ENCODE results near the gene POLDIP3.
A peak's percentile ranks its signal among the peaks of the same experiment; 100 is the strongest.
"Not testable (repeated sequence)": the region's sequence is repeated elsewhere in the genome, so short reads cannot be mapped to it uniquely, and the experiment has no call there.

Gene POLDIP3

DNA sequence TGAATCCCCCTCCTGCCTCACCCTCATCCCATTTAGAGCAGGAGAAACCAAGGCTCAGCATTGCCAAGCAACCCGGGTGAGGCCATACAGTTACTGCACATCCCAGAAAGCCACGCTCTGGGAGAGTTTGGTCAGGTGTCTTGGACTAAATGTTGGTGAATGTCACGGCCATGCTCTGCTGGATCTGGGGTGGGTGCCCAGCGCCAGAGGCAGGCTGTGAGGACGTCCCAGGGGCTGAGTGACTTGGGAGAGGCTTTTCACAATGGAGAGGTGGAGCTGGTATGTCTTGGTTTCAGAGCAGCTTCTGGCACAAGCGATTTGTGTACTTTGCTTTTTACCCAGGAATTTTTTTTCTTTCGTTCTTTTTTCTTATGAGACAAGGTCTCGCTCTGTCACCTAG, 54.3 kb downstream of the POLDIP3 start:
- DNase-seq (ENCODE audit: low read depth): no peak

DNA sequence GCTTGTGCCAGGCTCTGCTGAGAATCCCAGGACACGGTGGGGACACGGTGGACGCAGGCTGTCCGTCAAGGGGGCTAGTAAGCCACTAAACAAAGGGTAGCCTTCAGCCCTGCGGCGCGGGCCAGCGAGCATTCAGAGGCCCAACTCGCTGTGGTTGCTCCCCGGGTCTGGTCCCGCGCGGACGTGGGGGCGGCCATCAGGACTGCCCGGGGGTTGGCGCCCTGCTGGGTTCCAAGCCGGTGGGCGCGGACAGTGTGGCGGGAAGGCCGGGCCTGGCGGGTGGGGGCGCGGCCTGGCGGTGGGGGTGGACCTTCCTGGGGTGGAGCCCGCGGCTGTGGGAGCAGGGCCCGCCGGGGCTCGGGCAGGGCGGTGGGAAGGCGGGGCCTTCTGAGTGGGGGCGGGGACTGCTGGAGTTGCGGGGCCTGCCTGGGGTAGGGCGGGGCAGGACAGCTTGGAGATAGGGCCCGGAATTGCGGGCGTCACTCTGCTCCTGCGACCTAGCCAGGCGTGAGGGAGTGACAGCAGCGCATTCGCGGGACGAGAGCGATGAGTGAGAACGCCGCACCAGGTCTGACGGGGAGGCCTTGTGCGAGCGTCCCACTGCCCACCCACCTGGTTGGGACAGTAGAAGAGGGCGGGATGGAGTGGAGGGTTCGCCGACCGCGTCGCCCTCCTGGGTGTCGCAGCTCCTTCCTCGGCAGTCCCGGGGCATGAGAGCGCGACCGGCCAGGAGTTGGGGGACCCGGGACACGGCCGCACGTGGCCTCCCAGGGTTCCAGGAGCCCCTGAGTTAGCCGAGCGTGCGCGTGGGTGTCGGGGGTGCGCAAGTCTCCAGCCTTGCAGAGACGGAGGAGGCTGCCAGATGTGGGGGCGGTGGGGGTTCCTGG, 61.0 kb downstream of the POLDIP3 start, which contains the start of gene SERHL2:
Gene SERHL2 (plus strand): TSS at position 482 of the 887 bp plus-strand sequence. CDS start 65 bp downstream, at position 547.
- DNase-seq (ENCODE audit: low read depth): peak; percentile 82

DNA sequence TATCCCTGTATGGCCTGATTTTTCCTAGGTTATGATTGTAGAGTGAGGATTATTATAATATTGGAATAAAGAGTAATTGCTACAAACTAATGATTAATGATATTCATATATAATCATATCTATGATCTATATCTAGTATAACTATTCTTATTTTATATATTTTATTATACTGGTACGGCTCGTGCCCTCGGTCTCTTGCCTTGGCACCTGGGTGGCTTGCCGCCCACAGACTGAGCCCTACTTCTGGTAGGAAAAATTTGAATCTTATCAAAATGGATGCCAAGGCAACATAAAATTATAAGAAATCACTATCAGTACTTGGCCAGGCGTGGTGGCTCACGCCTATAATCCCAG, 62.4 kb downstream of the POLDIP3 start:
- not testable (repeated sequence) for DNase-seq (ENCODE audit: low read depth)

DNA sequence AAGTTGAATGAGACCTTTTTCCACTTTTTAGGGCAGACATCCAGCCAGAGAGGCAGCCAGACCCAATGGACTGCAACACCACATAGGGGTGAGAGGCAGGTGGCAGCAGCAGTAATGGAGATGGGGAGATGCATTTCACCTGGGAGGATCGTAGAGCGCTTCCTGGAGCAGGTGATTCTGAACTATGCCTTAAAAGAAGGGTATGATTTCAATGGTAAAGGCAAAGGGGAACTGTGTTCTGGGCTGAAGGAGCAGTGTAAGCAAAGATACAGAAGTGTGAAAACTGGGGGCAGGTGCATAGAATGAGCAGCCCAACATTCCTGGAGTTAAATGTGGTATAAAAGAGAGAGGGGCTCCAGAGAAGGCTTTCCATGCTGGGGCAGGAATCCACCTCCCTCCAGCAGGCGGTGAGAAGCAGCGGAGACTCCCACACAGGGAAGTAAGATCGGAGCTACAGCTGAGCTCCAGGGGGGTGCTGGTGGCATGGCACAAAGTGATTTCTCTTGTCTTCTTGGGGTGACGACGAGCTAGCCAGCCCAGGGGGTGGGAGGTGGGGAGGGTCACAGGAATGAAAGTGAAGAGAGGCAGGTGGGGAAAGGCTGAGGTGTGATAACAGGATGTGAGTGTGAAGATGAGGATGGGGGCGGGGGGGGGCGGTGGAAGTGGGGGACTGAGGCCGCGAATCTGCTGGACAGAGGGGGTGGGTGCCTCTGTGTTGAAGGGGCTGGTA, 65.2 kb downstream of the POLDIP3 start:
- DNase-seq (ENCODE audit: low read depth): no peak

DNA sequence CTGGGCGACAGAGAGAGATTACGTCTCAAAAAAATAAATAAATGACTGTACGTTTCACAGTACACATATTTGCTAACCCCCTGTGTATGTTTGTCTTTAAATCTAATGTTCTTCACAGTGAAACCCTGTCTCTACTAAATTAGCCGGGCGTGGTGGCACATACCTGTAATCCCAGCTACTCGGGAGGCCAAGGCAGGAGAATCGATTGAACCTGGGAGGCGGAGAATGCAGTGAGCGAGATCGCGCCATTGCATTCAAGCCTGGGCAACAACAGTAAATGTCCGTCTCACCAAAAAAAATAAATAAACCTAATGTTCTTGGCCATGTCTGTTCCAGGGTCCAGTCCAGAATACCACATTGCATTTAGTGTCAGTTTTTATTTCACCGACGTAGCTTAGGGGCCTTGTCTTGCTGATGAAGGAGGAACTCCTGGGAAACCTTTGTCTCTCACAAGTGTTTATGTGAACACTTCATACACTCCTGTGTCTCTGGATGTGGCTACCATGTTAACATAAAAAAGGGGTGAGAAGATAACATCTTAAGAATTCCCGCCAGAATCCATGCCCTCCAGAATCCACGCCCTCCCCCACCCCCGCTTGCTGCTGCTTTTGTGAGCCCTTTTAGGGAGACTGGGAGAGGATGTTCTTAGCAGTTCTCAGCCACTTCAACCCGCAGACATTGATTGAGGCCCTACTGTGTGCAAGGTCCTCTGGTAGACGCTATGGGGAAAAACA, 65.9 kb downstream of the POLDIP3 start:
- no peak for DNase-seq (ENCODE audit: low read depth)

DNA sequence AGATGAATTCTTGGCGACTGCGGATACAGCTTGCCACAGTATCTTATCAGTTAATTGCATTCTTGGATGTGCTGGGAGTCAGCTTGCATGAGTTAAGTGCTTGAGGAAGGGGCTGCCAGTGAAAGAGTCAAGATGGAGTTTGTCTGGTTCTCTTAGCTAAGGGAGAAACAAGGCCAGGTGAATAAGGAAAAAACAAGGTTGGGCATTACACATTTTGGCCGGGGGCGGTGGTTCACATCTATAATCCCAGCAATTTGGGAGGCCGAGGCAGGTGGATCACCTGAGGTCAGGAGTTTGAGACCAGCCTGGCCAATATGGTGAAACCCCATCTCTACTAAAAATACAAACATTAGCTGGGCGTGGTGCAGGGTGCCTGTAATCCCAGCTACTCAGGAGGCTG, 66.6 kb downstream of the POLDIP3 start:
- not testable (repeated sequence) for DNase-seq (ENCODE audit: low read depth)

DNA sequence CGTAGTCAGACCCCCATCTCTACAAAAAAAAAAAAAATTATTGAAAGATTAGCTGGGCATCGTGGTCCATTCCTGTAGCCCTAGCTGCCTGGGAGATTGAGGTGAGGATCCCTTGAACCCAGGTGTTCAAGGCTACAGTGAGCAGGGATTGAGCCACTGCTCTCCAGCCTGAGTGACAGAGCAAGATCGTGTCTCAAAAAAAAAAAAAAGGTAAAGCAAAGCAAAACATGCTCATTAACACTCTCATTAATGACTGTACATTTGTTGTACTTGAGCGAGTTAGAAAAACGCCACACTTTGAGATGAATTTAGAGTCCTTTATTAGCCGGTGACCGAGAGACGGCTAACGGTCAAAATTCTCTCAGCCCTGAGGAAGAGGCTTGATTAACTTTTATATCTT, 67.1 kb downstream of the POLDIP3 start:
- no peak for DNase-seq (ENCODE audit: low read depth)

DNA sequence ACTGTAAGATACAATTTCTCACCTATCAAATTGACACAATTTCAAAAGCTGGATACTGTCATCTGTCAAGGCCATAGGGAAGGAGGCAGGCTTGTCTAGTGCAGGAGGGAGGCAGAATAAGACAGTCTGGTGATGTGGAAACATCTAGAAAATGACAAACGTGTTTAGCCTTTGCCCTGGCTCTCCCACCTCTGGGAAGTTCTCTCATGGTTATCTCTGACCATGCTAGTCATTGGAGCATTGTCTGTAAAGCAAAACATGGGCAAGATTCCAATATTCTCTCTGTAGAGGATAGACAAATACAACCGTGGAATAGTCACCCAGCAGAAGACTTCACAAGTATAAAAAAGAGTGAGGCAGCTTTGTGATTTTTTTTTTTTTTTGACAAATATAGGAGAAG, 70.0 kb downstream of the POLDIP3 start:
- DNase-seq (ENCODE audit: low read depth): no peak

DNA sequence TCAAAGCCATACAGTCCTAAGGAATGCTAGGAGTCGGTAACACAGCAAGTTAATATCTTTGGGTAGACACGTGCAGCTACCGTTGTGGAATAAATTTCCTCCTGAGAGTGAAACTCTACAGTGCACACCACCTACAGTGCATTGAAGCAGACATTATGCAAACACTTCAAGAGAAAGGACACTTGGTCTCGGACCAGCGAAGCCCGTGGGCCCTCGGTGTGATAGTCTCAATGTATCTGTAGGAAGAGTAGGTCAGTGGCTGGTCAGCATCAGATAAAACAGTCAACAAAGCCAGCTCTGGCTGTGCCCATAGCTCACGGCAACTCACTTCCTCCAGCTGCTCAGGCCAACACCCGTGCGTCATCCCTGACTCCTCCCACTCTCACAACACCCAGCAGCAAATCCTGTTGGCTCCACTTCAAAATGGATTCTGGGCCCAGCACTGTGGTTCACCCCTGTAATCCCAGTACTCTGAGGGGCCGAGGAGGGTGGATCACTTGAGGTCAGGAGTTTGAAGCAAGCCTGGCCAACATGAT, 75.4 kb downstream of the POLDIP3 start:
- DNase-seq (ENCODE audit: low read depth): peak; percentile 40

DNA sequence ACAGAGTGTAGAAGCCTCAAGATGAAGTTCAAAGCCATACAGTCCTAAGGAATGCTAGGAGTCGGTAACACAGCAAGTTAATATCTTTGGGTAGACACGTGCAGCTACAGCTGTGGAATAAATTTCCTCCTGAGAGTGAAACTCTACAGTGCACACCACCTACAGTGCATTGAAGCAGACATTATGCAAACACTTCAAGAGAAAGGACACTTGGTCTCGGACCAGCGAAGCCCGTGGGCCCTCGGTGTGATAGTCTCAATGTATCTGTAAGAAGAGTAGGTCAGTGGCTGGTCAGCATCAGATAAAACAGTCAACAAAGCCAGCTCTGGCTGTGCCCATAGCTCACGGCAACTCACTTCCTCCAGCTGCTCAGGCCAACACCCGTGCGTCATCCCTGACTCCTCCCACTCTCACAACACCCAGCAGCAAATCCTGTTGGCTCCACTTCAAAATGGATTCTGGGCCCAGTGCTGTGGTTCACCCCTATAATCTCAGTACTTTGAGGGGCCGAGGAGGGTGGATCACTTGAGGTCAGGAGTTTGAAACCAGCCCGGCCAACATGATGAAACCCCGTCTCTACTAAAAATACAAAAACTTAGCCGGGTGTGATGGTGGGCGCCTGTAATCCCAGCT, 77.4 kb downstream of the POLDIP3 start:
- DNase-seq (ENCODE audit: low read depth): peak; percentile 21

DNA sequence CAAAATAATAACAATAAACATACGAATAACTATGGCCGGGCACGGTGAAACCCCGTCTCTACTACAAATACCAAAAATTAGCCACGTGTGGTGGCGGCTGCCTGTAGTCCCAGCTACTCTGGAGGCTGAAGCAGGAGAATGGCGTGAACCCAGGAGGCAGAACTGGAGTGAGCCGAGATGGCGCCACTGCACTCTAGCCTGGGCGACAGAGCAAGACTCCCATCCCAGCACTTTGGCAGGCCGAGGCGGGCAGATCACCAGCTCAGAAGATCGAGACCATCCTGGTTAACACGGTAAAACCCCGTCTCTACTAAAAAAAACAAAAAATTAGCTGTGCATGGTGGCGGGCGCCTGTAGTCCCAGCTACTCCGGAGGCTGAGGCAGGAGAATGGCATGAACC, 78.0 kb downstream of the POLDIP3 start:
- DNase-seq (ENCODE audit: low read depth): not testable (repeated sequence)

DNA sequence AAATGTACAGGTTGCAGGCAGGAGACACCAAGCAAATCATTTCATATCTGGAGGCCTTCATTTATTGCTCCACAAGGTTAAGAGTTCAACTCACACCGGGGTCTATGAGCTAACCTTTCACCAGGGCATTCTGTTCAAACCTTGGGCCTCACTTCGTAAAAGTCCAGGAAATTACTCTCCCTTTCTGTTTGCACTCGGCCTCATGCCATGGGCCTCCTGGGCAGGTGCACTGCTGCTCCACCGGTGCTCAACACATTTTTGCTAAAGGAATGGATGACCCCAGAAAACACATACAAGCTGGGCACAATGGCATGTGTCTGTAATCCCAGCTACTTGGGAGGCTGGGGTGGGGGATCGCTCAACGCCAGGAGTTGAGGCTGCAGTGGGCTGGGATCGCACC, 78.5 kb downstream of the POLDIP3 start:
- DNase-seq (ENCODE audit: low read depth): no peak

DNA sequence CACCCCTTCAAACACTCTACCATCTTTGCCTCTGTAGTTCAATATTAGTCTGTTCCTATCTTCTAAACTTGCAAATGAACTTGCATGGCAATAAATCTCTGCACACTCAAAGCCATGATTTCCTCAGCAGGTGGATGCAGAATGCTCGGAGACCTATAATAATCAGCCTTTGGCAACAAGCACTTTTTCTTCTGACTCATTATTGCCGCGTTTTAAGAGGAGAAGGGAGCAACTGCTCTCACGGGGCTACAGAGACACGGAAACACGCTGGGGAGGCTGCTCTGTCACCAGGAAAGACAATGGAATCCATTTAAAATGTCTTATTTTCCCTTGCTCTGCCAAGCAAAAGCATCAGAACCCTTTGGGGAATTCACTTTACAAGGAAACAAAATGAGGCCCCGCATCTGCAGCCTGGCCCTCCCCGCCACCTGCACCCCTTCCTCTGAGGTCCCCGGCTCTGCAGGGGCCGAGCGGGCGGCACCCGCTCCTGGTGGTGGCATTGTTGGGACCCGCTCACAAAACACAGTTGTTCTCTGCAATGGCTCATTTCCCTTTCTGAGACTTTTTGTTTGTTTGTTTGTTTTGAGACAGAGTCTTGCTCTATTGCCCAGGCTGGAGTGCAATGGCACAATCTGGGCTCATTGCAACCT, 79.5 kb downstream of the POLDIP3 start:
- DNase-seq (ENCODE audit: low read depth): not testable (repeated sequence)

Data from ELR (cell line).